Caco-2 (cell line): ENCODE results near the gene NLGN2. TPM values are rescaled to one million over a fixed set of nuclear protein-coding genes. Genes with fewer than 3 reads are reported as not detected.

Source experiments
- BruUV-seq: library from RNA; stranded (reverse); fragments of 400-500 nt; replicated peaks from 2 replicates; lab custom pipeline; 2021; lab: Mats Ljungman, UMichigan
- CTCF ChIA-PET: fragments of 300-600 bp; sonication (Branson Sonifier 250); formaldehyde crosslinking; loops from one replicate; lab custom pipeline; 2022; ENCODE audit warnings: antibody characterized with exemption; lab: Charles Lee
- POLR2A ChIA-PET: fragments of 300-600 bp; sonication (Branson Sonifier 250); formaldehyde crosslinking; loops from one replicate; lab custom pipeline; 2022; ENCODE audit warnings: antibody characterized with exemption; lab: Charles Lee
- DNase-seq, 2 experiments: peaks; one replicate each; pipeline versions ENCODE4 v3.0.0 to v3.0.0-alpha.2; 2020 to 2022
- H3K27me3 ChIP-seq: replicated peaks from 2 replicates; pipeline ENCODE4 v1.6.0; 2011; ENCODE audit warnings: low read length; ENCODE audit not compliant: control insufficient read depth, insufficient read depth
- H3K36me3 ChIP-seq: 2 replicates; pipeline ENCODE4 v1.5.1; 2011; ENCODE audit warnings: low read length; ENCODE audit not compliant: control insufficient read depth, insufficient read depth
- H3K4me1 ChIP-seq: fragments of 250-450 bp; sonication (Bioruptor Pico); 2 replicates; pipeline ENCODE4 v1.5.1; 2020; ENCODE audit warnings: mild to moderate bottlenecking
- H3K4me3 ChIP-seq: 2 replicates; pipeline ENCODE4 v1.5.1; 2011; ENCODE audit warnings: low read depth, mild to moderate bottlenecking, control low read depth, low read length
- H3K9me3 ChIP-seq: fragments of 250-450 bp; sonication (Bioruptor Pico); 2 replicates; pipeline ENCODE4 v1.5.1; 2020; ENCODE audit warnings: mild to moderate bottlenecking, moderate library complexity
- H3K27ac Mint-ChIP-seq: one replicate; pipeline ENCODE4 v1.8.0; 2022; ENCODE audit warnings: mixed read lengths; ENCODE audit not compliant: unreplicated experiment
- H3K27me3 Mint-ChIP-seq: one replicate; pipeline ENCODE4 v1.8.0; 2022; ENCODE audit warnings: mixed read lengths; ENCODE audit not compliant: insufficient read depth, unreplicated experiment
- H3K36me3 Mint-ChIP-seq: one replicate; pipeline ENCODE4 v1.8.0; 2022; ENCODE audit warnings: mild to moderate bottlenecking, mixed read lengths; ENCODE audit not compliant: insufficient read depth, unreplicated experiment
- H3K4me1 Mint-ChIP-seq: one replicate; pipeline ENCODE4 v1.8.0; 2022; ENCODE audit warnings: low read depth, mixed read lengths; ENCODE audit not compliant: unreplicated experiment
- H3K4me3 Mint-ChIP-seq: one replicate; pipeline ENCODE4 v1.8.0; 2022; ENCODE audit warnings: mild to moderate bottlenecking, moderate library complexity, mixed read lengths; ENCODE audit not compliant: unreplicated experiment
- H3K9me3 Mint-ChIP-seq: one replicate; pipeline ENCODE4 v1.8.0; 2022; ENCODE audit warnings: mixed read lengths; ENCODE audit not compliant: unreplicated experiment
- CTCF ChIP-seq, 2 experiments: fragments of 200-600 bp in 1 of 2; IDR thresholded peaks; 1 replicate in 1 of 2; 2 replicates in 1 of 2; pipeline versions ENCODE4 v1.5.1 to v1.8.0; 2011 to 2022; ENCODE audit warnings: antibody characterized with exemption in 1 of 2, control low read depth in 1 of 2, inconsistent platforms in 1 of 2, low read depth in 1 of 2, low read length in 1 of 2, mild to moderate bottlenecking in 1 of 2, moderate library complexity in 1 of 2; ENCODE audit not compliant: insufficient read depth in 1 of 2, severe bottlenecking in 1 of 2, unreplicated experiment in 1 of 2
- intact Hi-C: fragments of 100-400 bp; cut with micrococcal nuclease; formaldehyde crosslinking; loops from one replicate; pipeline ENCODE4 v1.10.0; 2022; ENCODE audit not compliant: unreplicated experiment
- total RNA-seq: library from RNA; stranded (reverse); gene quantifications from 2 replicates; pipeline ENCODE4 v1.2.3, GENCODE V29; 2022

NLGN2 gene
- total RNA-seq, 1 experiment from 2014 or later, result 12.6 TPM

- ChIA-PET CTCF (no interaction called here), POLR2A (no interaction called here)
- no peak for TF ChIP-seq CTCF (IDR thresholded peaks at IDR 0.05; ENCODE audit: insufficient read depth in 1 of 2, low read depth in 1 of 2, low read length in 1 of 2, severe bottlenecking in 1 of 2, unreplicated experiment in 1 of 2)
- no TSS peak for BruUV-seq
- Mint-ChIP-seq H3K4me3 (no peak overlapping the region), H3K4me1 (no peaks in the 10 kb centered on the region), H3K36me3 (no peaks in the 10 kb centered on the region), H3K27me3 (no peaks in the 10 kb centered on the region), H3K9me3 (no peaks in the 10 kb centered on the region), H3K27ac (no peak overlapping the region)
- no peaks in the 10 kb centered on the region for H3K27me3 ChIP-seq
- H3K36me3 ChIP-seq, result no peaks in the 10 kb centered on the region
- no peak overlapping the region for H3K4me3 ChIP-seq
- no peaks in the 10 kb centered on the region for H3K9me3 ChIP-seq
- no peaks in the 10 kb centered on the region for H3K4me1 ChIP-seq
- no peak for DNase-seq
- intact Hi-C loops, result no loop called here
These were observed 18.7 kb downstream of the NLGN2 start for GRCh38 chr17:7426203-7426863.

GRCh38 chr17:7426896-7427489 is 19.3 kb downstream of the NLGN2 start:
- no peaks in the 10 kb centered on the region for H3K4me1 Mint-ChIP-seq
- H3K27me3 ChIP-seq, result no peaks in the 10 kb centered on the region
- intact Hi-C loops, result no loop called here
- no peaks in the 10 kb centered on the region for H3K36me3 Mint-ChIP-seq
- no peak overlapping the region for H3K4me3 Mint-ChIP-seq
- no peak for DNase-seq
- H3K27me3 Mint-ChIP-seq, result no peaks in the 10 kb centered on the region
- no TSS peak for BruUV-seq
- no peak overlapping the region for H3K27ac Mint-ChIP-seq
- ChIA-PET CTCF (no interaction called here), POLR2A (no interaction called here)
- no peaks in the 10 kb centered on the region for H3K9me3 ChIP-seq
- TF ChIP-seq CTCF (IDR thresholded peaks at IDR 0.05; ENCODE audit: insufficient read depth in 1 of 2, low read depth in 1 of 2, low read length in 1 of 2, severe bottlenecking in 1 of 2, unreplicated experiment in 1 of 2), result no peak
- H3K36me3 ChIP-seq, result no peaks in the 10 kb centered on the region
- no peaks in the 10 kb centered on the region for H3K4me1 ChIP-seq
- no peak overlapping the region for H3K4me3 ChIP-seq
- no peaks in the 10 kb centered on the region for H3K9me3 Mint-ChIP-seq

- H3K36me3 Mint-ChIP-seq, result no peaks in the 10 kb centered on the region
- no peak overlapping the region for H3K4me3 Mint-ChIP-seq
- DNase-seq, result no peak
- H3K27me3 ChIP-seq, result no peaks in the 10 kb centered on the region
- H3K4me1 Mint-ChIP-seq, result no peaks in the 10 kb centered on the region
- H3K27ac Mint-ChIP-seq, result no peak overlapping the region
- POLR2A ChIA-PET, result no interaction called here
- H3K4me3 ChIP-seq, result no peak overlapping the region
- no peaks in the 10 kb centered on the region for H3K36me3 ChIP-seq
- no peaks in the 10 kb centered on the region for H3K9me3 ChIP-seq
- BruUV-seq, result no TSS peak
- no peaks in the 10 kb centered on the region for H3K27me3 Mint-ChIP-seq
- intact Hi-C loops, result no loop called here
- H3K9me3 Mint-ChIP-seq, result no peaks in the 10 kb centered on the region
- no peaks in the 10 kb centered on the region for H3K4me1 ChIP-seq
- CTCF ChIA-PET, result no interaction called here
- TF ChIP-seq CTCF (IDR thresholded peaks at IDR 0.05; ENCODE audit: insufficient read depth in 1 of 2, low read depth in 1 of 2, low read length in 1 of 2, severe bottlenecking in 1 of 2, unreplicated experiment in 1 of 2), result no peak
These were observed 19.9 kb downstream of the NLGN2 start for GRCh38 chr17:7427549-7427948.
